GM21786 (cell line): ENCODE results near the gene C1orf50.
"Not testable (repeated sequence)": the region's sequence is repeated elsewhere in the genome, so short reads cannot be mapped to it uniquely, and the experiment has no call there.

ENCODE experiments used
- ATAC-seq: cut with Tn5 transposase; IDR thresholded peaks from one replicate; pipeline ENCODE4 v1.9.1; 2021; ENCODE audit not compliant: unreplicated experiment

C1orf50 gene

DNA sequence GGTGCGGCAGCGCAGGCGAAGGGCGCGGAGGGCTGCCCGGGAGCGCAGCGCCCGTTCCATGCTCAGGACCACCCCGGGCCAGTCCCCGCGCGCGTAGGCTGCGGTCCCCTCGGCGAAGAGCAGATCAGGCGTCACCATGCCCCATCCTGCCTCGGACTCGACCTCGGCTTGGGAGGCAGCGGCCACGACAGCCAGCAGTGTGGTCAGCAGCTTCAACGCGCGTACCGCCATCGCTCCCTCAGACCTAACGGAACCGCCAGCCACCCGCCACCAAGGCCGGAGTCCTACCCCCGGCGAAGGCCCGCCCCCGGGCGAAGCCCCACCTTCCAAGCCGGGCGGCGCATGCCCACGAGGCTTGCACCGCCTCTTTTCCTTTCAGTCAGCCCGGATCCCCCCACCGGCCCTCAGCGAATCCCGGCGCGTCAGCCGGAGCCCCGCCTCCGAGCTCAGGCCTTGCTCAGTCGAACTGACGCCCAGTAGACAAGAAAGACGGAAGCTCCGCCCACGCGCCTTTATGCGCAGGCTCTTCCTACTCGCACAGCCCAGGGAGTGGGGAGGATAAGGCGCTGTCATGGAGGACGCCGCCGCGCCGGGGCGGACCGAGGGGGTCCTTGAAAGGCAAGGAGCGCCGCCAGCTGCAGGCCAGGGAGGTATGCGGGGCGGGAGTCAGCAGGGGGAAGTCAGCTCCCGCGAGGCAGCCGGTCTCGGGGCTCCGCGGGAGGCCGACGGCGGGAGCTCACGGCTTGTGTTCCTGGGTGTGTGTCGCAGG lies at the start of gene C1orf50, which contains the start of gene P3H1:
Gene C1orf50 (plus strand): TSS at position 509 of the 769 bp plus-strand sequence. CDS start 63 bp downstream, at position 572.
Gene P3H1 (minus strand): TSS at position 288 of the 769 bp plus-strand sequence. CDS start 57 bp downstream, at position 231.
- peak; percentile 91 for ATAC-seq

GRCh38 chr1:42720868-42721267 lies 46.2 kb upstream of the C1orf50 start:
- ATAC-seq: no peak

GRCh38 chr1:42721926-42722325 lies 45.1 kb upstream of the C1orf50 start:
- no peak for ATAC-seq

GRCh38 chr1:42722403-42722802 lies 44.6 kb upstream of the C1orf50 start:
- not testable (repeated sequence) for ATAC-seq

DNA sequence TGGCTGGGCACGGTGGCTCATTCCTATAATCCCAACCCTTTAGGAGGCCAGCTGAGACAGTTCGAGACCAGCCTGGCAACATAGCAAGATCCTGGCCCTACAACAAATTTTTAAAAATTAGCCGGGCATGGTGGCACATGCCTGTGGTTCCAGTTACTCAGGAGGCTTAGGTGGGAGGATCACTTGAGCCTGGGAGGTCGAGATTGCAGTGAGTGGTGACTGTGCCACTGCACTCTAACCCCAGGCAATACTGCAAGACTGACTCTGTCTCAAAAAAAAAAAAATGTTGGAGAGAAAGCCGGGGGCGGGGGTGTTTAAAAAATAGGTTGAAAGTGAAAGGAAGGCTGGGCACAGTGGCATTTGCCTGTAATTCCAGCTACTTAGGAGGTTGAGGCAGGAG lies 43.5 kb upstream of the C1orf50 start:
- no peak for ATAC-seq

GRCh38 chr1:42725820-42726219 lies 41.2 kb upstream of the C1orf50 start:
- ATAC-seq: not testable (repeated sequence)

GRCh38 chr1:42730002-42730401 lies 37.0 kb upstream of the C1orf50 start:
- ATAC-seq: no peak

DNA sequence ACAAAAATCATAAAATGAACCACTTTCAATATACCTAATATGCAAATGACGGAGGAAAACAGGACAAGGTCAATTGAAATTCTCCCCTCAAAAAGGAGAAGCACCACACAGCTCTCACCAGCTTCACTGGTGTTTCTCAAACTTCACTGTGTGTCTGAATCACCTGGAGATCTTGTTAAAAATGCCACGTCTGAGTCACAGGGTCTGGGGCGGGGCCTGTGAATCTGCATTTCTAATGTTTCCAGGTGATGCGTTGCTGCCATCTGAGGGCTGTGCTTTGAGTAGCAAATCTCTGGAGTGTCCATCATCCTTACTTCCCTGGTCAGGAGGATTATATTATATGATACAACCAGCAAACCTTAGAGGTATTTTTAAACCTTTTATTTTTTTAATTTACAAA lies 36.1 kb upstream of the C1orf50 start:
- ATAC-seq: no peak

GRCh38 chr1:42731585-42731984 lies 35.5 kb upstream of the C1orf50 start:
- no peak for ATAC-seq

DNA sequence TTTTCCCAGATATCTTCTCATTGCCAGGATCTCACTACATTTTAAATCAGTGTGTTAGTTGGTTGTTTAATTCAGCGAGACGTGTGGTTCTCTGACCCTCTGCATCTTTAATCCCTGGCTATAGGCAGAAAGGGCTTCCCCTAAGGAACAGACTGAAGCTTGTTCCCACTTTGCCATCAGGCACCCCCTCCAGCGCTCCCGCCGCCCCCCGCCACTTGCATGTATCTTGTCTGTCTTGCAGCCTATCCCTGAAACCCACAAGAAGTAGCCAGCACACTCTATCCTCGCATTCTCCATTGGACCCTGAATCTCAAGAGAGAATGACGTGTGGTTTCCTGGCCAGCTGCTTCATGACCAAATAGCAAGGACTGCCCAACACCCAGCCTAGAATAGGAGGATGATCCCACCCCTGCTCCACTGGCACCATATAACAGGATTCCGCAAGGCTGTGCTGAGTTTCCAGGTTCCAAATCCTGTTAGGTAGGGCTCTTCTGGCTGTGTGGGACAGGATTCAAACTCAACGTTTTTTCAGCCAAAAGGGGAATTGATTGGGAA lies 34.8 kb upstream of the C1orf50 start:
- no peak for ATAC-seq

DNA sequence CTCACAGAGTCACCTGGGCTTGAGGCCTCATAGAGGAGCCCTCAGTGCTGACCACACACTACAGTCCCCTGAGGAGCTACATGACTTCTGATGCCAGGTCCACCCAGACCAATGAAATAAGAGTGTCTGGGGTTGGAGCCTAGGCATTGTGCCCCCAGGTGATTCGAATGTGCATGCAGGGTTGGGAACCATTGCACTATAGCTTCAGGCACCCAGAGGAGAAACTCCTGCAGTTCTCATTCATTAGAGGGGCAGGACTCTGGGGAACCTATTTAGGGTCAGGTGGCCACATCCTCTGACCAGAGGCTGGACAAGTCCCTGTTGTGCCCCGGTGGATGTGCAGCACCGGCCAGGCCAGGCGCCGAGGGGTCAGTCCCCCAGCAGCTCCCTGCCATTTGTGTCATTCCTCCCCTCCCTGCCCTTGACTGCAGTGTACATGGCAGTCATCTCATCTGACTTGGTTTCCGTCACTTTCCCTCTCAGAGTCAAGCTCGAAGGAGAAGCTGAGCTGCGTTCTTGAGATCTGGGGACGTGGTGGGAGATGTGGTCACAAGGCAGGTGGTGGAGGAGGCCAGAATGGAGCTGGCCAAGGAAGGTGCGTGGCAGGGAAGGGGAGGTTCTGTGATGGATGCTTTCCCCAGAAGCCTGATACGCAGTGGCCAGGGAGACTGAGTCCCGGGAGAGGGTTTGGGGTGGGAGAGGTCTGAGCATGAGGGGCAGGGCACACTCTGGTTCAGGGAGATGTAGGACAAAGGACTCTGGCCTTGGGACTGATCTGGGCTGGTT lies 33.4 kb upstream of the C1orf50 start:
- no peak for ATAC-seq

- no peak for ATAC-seq
These were observed 32.6 kb upstream of the C1orf50 start for GRCh38 chr1:42734201-42735035.

GRCh38 chr1:42735056-42735455 lies 32.0 kb upstream of the C1orf50 start:
- ATAC-seq: no peak

DNA sequence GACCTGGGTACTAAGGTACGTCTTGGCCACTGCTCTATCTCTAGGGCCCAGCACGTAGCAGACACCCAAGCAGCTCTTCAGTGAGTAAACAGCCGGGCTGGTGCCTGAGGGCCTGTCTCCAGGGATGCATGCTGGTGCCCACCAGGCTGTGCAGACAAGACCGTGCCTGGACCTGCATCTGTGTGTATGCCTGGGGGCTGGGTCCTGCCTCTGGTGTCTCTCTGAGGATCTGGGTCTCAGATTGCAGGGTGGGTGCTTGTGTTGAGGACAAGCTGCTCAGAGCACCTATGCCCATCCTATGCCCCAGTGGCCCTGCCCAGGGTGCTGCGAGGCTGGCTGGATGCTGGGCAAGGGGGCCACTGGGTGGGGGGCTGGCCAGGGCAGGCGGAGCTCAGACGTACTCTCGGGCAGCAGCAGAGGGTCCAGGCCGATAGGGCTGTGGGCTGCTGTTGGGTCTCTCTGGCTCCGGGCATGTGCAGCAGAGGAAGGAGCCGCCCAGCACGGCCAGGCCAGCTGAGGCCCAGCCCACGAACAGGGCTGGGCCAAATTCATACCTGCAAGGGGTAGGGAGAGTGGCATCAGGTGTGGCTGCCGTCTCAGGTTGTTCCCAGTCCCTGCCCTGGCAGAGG lies 31.5 kb upstream of the C1orf50 start:
- no peak for ATAC-seq

- ATAC-seq: no peak
These were observed 30.9 kb upstream of the C1orf50 start for GRCh38 chr1:42736152-42736551.

GRCh38 chr1:42736571-42737200 lies 30.4 kb upstream of the C1orf50 start:
- no peak for ATAC-seq

DNA sequence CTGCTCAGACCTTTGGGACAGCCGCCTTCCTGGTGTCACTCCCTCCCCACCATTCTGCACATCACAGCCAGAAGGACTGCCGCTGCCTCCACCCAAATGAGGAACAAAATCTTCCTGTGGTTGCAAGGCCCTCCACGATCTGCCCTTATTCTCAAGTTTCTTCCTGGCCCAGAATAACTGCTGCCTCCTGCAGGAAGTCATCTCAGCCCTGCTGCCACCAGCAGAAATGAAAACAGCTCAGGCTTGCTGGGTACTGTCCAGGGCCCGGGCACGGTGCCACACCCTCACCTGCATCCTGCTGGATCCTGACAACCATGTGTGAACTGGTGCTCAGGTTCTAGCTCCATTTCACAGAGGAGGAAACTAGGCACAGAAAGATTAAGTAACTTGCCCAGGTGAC lies 29.8 kb upstream of the C1orf50 start:
- ATAC-seq: no peak

DNA sequence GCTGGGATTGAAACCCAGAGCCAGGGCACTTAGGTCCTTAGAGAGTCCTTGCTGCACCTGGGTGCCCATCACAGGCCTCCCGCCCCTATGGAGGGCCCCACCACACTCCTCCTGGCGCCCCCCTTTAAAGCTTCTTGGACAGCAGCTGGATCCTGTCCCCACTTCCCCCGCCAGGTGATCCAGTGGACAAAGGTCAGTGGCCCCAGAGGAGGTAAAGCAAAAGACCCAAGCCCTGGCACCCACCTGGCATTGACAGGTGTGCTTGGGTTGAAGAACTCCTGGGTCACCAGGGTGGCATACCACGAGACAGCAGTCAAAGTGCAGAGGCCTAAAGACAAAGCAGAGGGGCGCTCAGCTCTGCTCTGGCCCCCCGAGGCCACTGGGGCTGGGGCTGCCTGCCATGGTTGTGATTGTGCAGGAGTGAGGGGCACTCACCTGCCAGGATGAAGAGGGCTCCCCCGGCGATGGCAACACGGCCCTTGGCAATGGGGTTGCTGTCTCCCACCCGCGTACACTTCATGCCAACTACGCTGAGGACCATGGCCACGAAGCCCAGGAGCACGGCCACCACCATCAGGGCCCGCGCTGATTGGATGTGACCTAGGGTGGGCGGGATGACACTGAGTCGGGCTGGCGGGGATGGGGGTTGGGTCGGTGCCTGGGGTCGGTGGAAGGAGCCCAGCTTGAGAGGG lies 28.9 kb upstream of the C1orf50 start:
- ATAC-seq: no peak

DNA sequence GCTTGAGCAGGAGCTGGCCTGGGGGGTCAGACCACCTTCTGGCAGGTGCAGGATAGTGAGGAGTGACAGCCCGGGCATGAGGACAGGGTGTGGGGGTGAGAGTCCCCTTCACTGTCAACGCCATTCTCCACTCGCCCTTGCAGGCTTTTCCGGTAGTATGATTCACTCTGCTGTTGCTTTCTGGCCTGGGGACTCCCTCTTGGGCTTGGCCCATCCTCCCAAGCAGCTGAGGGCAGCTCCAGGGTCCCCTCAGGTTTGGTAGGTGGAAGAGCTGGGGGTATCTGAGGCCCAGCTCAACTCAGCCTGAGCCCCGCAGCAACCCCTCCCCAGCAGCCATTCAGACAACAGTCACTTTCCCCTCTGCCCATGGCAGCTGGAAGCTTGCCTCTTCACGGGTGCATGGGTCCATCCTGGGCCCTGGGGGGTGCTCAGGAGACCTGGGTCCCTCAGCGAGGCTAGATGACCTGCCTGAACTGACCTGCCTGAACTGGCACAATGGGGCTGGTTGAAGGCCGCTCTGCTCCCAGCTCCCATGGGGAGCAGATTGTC lies 28.3 kb upstream of the C1orf50 start:
- ATAC-seq: no peak
